Neural progenitor cell (in vitro differentiated cells): ENCODE measurements around the gene GLCE.

Source experiments
- CTCF ChIP-seq: fragments of 200-600 bp; sonication (generic); IDR thresholded peaks from 2 replicates; pipeline ENCODE4 v1.5.1; 2017; ENCODE audit warnings: antibody characterized with exemption, mild to moderate bottlenecking
- EZH2phosphoT487 ChIP-seq: fragments of 200-600 bp; sonication (generic); IDR thresholded peaks from 2 replicates; pipeline ENCODE4 v1.6.1; 2017; ENCODE audit warnings: antibody characterized with exemption

GRCh38 chr15:69131362-69132220 lies 28.8 kb upstream of the GLCE start:
- no peak for TF ChIP-seq CTCF
- TF ChIP-seq EZH2phosphoT487: no peak
